Neutrophil (primary cell): ENCODE measurements around the gene HACD3.
"Not testable (repeated sequence)": the region's sequence is repeated elsewhere in the genome, so short reads cannot be mapped to it uniquely, and the experiment has no call there.

Source experiments
- H3K27ac ChIP-seq: fragments of 200-600 bp; sonication (generic); 2 replicates; pipeline ENCODE4 v1.5.1; 2016; ENCODE audit warnings: mild to moderate bottlenecking, moderate library complexity
- H3K27me3 ChIP-seq: fragments of 200-600 bp; sonication (generic); 2 replicates; pipeline ENCODE4 v1.6.0; 2016; ENCODE audit warnings: mild to moderate bottlenecking
- H3K36me3 ChIP-seq: fragments of 200-600 bp; sonication (generic); 2 replicates; pipeline ENCODE4 v1.5.1; 2017
- H3K4me1 ChIP-seq, 2 experiments: fragments of 200-600 bp in 1 of 2; sonication (generic) in 1 of 2; 1 replicate in 1 of 2; 2 replicates in 1 of 2; pipeline versions ENCODE4 v1.5.1 to v1.6.1; 2013 to 2016; ENCODE audit warnings: low read depth in 1 of 2, low read length in 1 of 2, mild to moderate bottlenecking in 1 of 2, moderate library complexity in 1 of 2; ENCODE audit not compliant: control insufficient read depth in 1 of 2, insufficient read depth in 1 of 2
- H3K4me3 ChIP-seq, 2 experiments: fragments of 200-600 bp in 1 of 2; sonication (generic) in 1 of 2; 1 replicate in 1 of 2; 2 replicates in 1 of 2; pipeline ENCODE4 v1.5.1; 2013 to 2016; ENCODE audit warnings: low read depth in 1 of 2, low read length in 1 of 2, mild to moderate bottlenecking in 1 of 2, moderate library complexity in 1 of 2
- H3K9me3 ChIP-seq: fragments of 200-600 bp; sonication (generic); 2 replicates; pipeline ENCODE4 v1.5.1; 2016
- TF ChIP-seq, protein P1 (sequence below): fragments of 200-600 bp; sonication (generic); IDR thresholded peaks from 2 replicates; pipeline ENCODE4 v1.5.1; 2016; ENCODE audit warnings: antibody characterized with exemption

Gene HACD3

DNA sequence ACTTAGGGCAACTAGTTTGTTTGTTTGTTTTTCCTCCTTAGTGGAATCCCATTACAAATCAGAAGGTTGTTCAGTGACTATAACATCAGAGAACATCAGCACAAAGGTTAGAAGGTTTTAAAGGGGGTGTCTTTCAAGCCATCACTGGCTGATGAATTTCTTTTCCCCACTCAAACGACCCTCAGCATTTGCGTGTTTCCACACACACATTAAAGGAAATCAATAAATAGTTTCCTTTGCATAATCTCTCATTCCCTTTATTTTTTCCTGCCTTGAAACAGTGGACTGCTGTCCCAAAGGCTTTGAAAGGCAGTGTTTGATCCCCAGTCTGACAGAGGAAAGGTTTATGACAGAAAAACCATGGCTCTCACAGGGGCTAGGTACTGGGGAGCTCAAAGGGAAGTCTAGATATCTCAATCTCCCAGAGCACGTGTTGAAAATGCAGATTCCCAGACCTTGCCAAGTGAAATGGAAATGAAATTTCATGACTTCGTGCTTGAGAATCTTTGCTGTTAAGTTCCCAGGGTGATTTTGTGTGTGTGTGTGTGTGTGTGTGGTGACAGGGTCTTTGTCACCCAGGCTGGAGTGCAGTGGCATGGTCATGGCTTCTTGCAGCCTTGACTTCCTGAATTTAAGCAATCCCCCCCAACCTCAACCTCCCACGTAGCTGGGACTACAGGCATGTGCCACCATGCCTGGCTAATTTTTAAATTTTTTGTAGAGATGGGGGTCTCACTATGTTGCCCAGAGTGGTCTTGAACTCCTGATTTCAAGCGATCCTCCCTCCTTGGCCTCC lies 82.9 kb downstream of the HACD3 start:
- Histone ChIP-seq H3K4me1 (peaks cover 13% of the 10 kb centered on the region in 2 experiments), H3K4me3 (no peak overlapping the region), H3K27me3 (no peaks in the 10 kb centered on the region), H3K9me3 (no peaks in the 10 kb centered on the region), H3K27ac (no peak overlapping the region), H3K36me3 (no peaks in the 10 kb centered on the region)
- TF ChIP-seq, protein P1, sequence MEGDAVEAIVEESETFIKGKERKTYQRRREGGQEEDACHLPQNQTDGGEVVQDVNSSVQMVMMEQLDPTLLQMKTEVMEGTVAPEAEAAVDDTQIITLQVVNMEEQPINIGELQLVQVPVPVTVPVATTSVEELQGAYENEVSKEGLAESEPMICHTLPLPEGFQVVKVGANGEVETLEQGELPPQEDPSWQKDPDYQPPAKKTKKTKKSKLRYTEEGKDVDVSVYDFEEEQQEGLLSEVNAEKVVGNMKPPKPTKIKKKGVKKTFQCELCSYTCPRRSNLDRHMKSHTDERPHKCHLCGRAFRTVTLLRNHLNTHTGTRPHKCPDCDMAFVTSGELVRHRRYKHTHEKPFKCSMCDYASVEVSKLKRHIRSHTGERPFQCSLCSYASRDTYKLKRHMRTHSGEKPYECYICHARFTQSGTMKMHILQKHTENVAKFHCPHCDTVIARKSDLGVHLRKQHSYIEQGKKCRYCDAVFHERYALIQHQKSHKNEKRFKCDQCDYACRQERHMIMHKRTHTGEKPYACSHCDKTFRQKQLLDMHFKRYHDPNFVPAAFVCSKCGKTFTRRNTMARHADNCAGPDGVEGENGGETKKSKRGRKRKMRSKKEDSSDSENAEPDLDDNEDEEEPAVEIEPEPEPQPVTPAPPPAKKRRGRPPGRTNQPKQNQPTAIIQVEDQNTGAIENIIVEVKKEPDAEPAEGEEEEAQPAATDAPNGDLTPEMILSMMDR: no peak

DNA sequence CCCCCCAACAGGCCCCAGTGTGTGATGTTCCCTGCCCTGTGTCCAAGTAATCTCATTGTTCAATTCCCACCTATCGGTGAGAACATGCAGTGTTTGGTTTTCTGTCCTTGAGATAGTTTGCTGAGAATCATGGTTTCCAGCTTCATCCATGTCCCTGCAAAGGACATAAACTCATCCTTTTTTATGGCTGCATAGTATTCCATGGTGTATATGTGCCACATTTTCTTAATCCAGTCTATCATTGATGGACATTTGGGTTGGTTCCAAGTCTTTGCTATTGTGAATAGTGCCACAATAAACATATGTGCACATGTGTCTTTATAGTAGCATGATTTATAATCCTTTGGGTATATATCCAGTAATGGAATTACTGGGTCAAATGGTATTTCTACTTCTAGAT lies 85.6 kb downstream of the HACD3 start:
- H3K9me3 ChIP-seq, H3K36me3 ChIP-seq, H3K27ac ChIP-seq, H3K4me3 ChIP-seq, H3K4me1 ChIP-seq, H3K27me3 ChIP-seq: not testable (repeated sequence)

DNA sequence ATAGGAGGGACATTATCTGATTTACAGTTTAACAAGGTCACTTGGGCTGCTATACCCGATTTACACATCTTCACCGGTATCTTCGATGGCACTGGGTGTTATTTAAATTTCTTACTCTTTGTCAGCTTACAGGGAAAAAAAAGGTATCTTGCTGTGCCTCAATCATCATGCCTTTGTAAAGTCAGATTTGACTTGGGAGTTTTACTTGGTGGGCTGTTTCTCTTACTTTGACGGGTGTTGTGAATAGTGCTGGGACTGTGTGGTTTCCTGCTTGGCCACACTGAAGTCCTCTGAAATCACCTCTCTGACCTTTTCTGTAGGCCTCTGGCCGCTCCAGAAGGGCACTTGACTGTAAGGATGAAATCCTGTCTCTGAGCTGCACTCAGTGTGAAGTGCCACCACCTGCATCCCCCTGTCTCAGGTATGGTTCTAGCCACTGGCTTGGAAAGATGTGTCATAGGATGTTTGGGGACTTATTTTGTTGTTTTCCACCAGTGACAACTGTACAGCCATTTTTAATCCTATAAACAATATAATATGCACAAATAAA lies 88.4 kb downstream of the HACD3 start:
- Histone ChIP-seq H3K4me1 (no peaks in the 10 kb centered on the region), H3K9me3 (no peaks in the 10 kb centered on the region), H3K4me3 (no peak overlapping the region), H3K36me3 (no peaks in the 10 kb centered on the region), H3K27me3 (no peaks in the 10 kb centered on the region), H3K27ac (no peak overlapping the region)
- TF ChIP-seq, protein P1: no peak

GRCh38 chr15:65619626-65620290 lies 89.5 kb downstream of the HACD3 start:
- H3K27ac ChIP-seq: no peak overlapping the region
- no peaks in the 10 kb centered on the region for H3K4me1 ChIP-seq
- TF ChIP-seq, protein P1: no peak
- H3K4me3 ChIP-seq: no peak overlapping the region
- no peaks in the 10 kb centered on the region for H3K27me3 ChIP-seq
- no peaks in the 10 kb centered on the region for H3K36me3 ChIP-seq
- H3K9me3 ChIP-seq: no peaks in the 10 kb centered on the region

DNA sequence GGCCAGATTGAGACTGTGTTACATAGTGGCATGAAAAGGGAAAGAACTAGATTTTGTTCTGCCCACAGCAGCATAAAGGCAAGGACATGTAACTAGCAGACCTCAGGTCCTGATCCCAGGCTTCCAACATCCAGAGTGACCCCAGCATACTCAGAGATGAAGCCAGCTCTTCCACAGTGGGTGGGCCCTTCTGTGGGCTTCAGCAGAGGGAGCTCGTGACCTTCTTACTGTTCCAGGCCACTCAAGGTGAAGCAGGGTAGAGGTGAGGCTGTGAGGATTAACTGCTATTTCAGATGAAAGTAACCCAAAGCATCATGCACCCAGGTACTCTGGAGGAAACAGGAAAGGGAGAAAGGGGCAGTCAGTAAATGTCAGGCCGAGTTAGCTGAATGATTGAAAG lies 90.6 kb downstream of the HACD3 start:
- TF ChIP-seq, protein P1: no peak
- Histone ChIP-seq H3K4me1 (no peaks in the 10 kb centered on the region), H3K4me3 (no peak overlapping the region), H3K36me3 (no peaks in the 10 kb centered on the region), H3K27ac (no peak overlapping the region), H3K27me3 (no peaks in the 10 kb centered on the region), H3K9me3 (no peaks in the 10 kb centered on the region)

GRCh38 chr15:65621638-65622037 lies 91.4 kb downstream of the HACD3 start, which contains the start of gene SLC24A1:
Gene SLC24A1 (plus strand): TSS chr15:65621938. CDS start chr15:65624081, 2,143 bp downstream.
- H3K27ac ChIP-seq: no peak within 1 kb of the TSS
- H3K4me1 ChIP-seq: no peaks in the 10 kb centered on the region
- no peak within 1 kb of the TSS for H3K4me3 ChIP-seq
- H3K36me3 ChIP-seq: no peaks in the 10 kb centered on the region
- TF ChIP-seq, protein P1: no peak
- no peaks in the 10 kb centered on the region for H3K27me3 ChIP-seq
- H3K9me3 ChIP-seq: no peaks in the 10 kb centered on the region
